ENCODE results near the gene KCNH2.
A peak's percentile ranks its signal among the peaks of the same experiment; 100 is the strongest.

The KCNH2 gene

GRCh38 chr7:150986556-150986955 is 8.4 kb upstream of the KCNH2 start:
- DNase-seq (ENCODE audit: low spot score in 2 of 2) (no peak), ATAC-seq (replicated peaks; ENCODE audit: extremely low read depth, poor library complexity, severe bottlenecking) (no peak)
- Mint-ChIP-seq H3K4me3 (no peak overlapping the region), H3K27me3 (peaks cover 54% of the 10 kb centered on the region), H3K9me3 (peaks cover 12% of the 10 kb centered on the region), H3K36me3 (ENCODE audit: insufficient read depth) (no peaks in the 10 kb centered on the region), H3K4me1 (peaks cover 23% of the 10 kb centered on the region), H3K27ac (ENCODE audit: low read depth) (no peak overlapping the region)

GRCh38 chr7:150986099-150986512 is 8.0 kb upstream of the KCNH2 start:
- DNase-seq (ENCODE audit: low spot score in 2 of 2), result no peak
- no peak overlapping the region for H3K4me3 Mint-ChIP-seq
- peaks cover 12% of the 10 kb centered on the region for H3K9me3 Mint-ChIP-seq
- H3K36me3 Mint-ChIP-seq (ENCODE audit: insufficient read depth), result no peaks in the 10 kb centered on the region
- H3K27ac Mint-ChIP-seq (ENCODE audit: low read depth), result no peak overlapping the region
- ATAC-seq (replicated peaks; ENCODE audit: extremely low read depth, poor library complexity, severe bottlenecking), result no peak
- H3K4me1 Mint-ChIP-seq, result peaks cover 23% of the 10 kb centered on the region
- H3K27me3 Mint-ChIP-seq, result peaks cover 58% of the 10 kb centered on the region

- DNase-seq (ENCODE audit: low spot score in 2 of 2) (no peak), ATAC-seq (replicated peaks; ENCODE audit: extremely low read depth, poor library complexity, severe bottlenecking) (no peak)
- Mint-ChIP-seq H3K36me3 (ENCODE audit: insufficient read depth) (no peaks in the 10 kb centered on the region), H3K27me3 (peaks cover 63% of the 10 kb centered on the region), H3K9me3 (no peaks in the 10 kb centered on the region), H3K27ac (ENCODE audit: low read depth) (no peak overlapping the region), H3K4me1 (peaks cover 21% of the 10 kb centered on the region), H3K4me3 (no peak overlapping the region)
Observed at GRCh38 chr7:150983893-150984368, 5.8 kb upstream of the KCNH2 start.

GRCh38 chr7:150982351-150982750 is 4.2 kb upstream of the KCNH2 start:
- Mint-ChIP-seq H3K4me1 (peaks cover 18% of the 10 kb centered on the region), H3K27me3 (peaks cover 63% of the 10 kb centered on the region), H3K4me3 (no peak overlapping the region), H3K36me3 (ENCODE audit: insufficient read depth) (peaks cover 2% of the 10 kb centered on the region), H3K9me3 (no peaks in the 10 kb centered on the region), H3K27ac (ENCODE audit: low read depth) (no peak overlapping the region)
- no peak for DNase-seq (ENCODE audit: low spot score in 2 of 2)
- no peak for ATAC-seq (replicated peaks; ENCODE audit: extremely low read depth, poor library complexity, severe bottlenecking)

GRCh38 chr7:150981644-150982043 is 3.5 kb upstream of the KCNH2 start:
- peaks cover 5% of the 10 kb centered on the region for H3K36me3 Mint-ChIP-seq (ENCODE audit: insufficient read depth)
- no peak overlapping the region for H3K4me3 Mint-ChIP-seq
- ATAC-seq (replicated peaks; ENCODE audit: extremely low read depth, poor library complexity, severe bottlenecking) (no peak), DNase-seq (ENCODE audit: low spot score in 2 of 2) (no peak)
- peaks cover 26% of the 10 kb centered on the region for H3K4me1 Mint-ChIP-seq
- H3K27ac Mint-ChIP-seq (ENCODE audit: low read depth), result no peak overlapping the region
- H3K27me3 Mint-ChIP-seq, result peaks cover 71% of the 10 kb centered on the region
- no peaks in the 10 kb centered on the region for H3K9me3 Mint-ChIP-seq

GRCh38 chr7:150980663-150981062 is 2.5 kb upstream of the KCNH2 start:
- DNase-seq (ENCODE audit: low spot score in 2 of 2), result no peak
- Mint-ChIP-seq H3K4me1 (peaks cover 21% of the 10 kb centered on the region), H3K27ac (ENCODE audit: low read depth) (no peak overlapping the region), H3K4me3 (no peak overlapping the region), H3K27me3 (peaks cover 70% of the 10 kb centered on the region), H3K9me3 (no peaks in the 10 kb centered on the region), H3K36me3 (ENCODE audit: insufficient read depth) (peaks cover 5% of the 10 kb centered on the region)
- no peak for ATAC-seq (replicated peaks; ENCODE audit: extremely low read depth, poor library complexity, severe bottlenecking)

GRCh38 chr7:150979713-150980390 is 1.7 kb upstream of the KCNH2 start:
- DNase-seq (ENCODE audit: low spot score in 2 of 2), result no peak
- no peak for ATAC-seq (replicated peaks; ENCODE audit: extremely low read depth, poor library complexity, severe bottlenecking)
- Mint-ChIP-seq H3K4me1 (peaks cover 24% of the 10 kb centered on the region), H3K4me3 (peak overlapping the region; percentile 31), H3K27ac (ENCODE audit: low read depth) (no peak overlapping the region), H3K27me3 (peaks cover 67% of the 10 kb centered on the region), H3K9me3 (no peaks in the 10 kb centered on the region), H3K36me3 (ENCODE audit: insufficient read depth) (peaks cover 5% of the 10 kb centered on the region)

GRCh38 chr7:150977382-150978125 is 567 bp downstream of the KCNH2 start:
- H3K9me3 Mint-ChIP-seq, result no peaks in the 10 kb centered on the region

GRCh38 chr7:150976529-150977381 is 1.4 kb downstream of the KCNH2 start:
- H3K9me3 Mint-ChIP-seq, result no peaks in the 10 kb centered on the region
- peaks cover 33% of the 10 kb centered on the region for H3K4me1 Mint-ChIP-seq
- DNase-seq (ENCODE audit: low spot score in 2 of 2), result no peak
- ATAC-seq (replicated peaks; ENCODE audit: extremely low read depth, poor library complexity, severe bottlenecking), result no peak
- peak overlapping the region; percentile 82 for H3K4me3 Mint-ChIP-seq
- peak overlapping the region; percentile 77 for H3K27ac Mint-ChIP-seq (ENCODE audit: low read depth)
- peaks cover 7% of the 10 kb centered on the region for H3K36me3 Mint-ChIP-seq (ENCODE audit: insufficient read depth)
- peaks cover 53% of the 10 kb centered on the region for H3K27me3 Mint-ChIP-seq

More at GRCh38 chr7:150977382-150978125, 567 bp downstream of the KCNH2 start:
- peaks cover 56% of the 10 kb centered on the region for H3K27me3 Mint-ChIP-seq
- H3K36me3 Mint-ChIP-seq (ENCODE audit: insufficient read depth), result peaks cover 7% of the 10 kb centered on the region
- no peak overlapping the region for H3K27ac Mint-ChIP-seq (ENCODE audit: low read depth)
- peaks cover 33% of the 10 kb centered on the region for H3K4me1 Mint-ChIP-seq
- H3K4me3 Mint-ChIP-seq, result peak overlapping the region; percentile 82
- ATAC-seq (replicated peaks; ENCODE audit: extremely low read depth, poor library complexity, severe bottlenecking), result no peak
- no peak for DNase-seq (ENCODE audit: low spot score in 2 of 2)

GRCh38 chr7:150975536-150976319 is 2.4 kb downstream of the KCNH2 start:
- H3K27ac Mint-ChIP-seq (ENCODE audit: low read depth), result peak overlapping the region; percentile 62
- no peak for ATAC-seq (replicated peaks; ENCODE audit: extremely low read depth, poor library complexity, severe bottlenecking)
- no peaks in the 10 kb centered on the region for H3K9me3 Mint-ChIP-seq
- no peak for DNase-seq (ENCODE audit: low spot score in 2 of 2)
- peak overlapping the region; percentile 82 for H3K4me3 Mint-ChIP-seq
- H3K4me1 Mint-ChIP-seq, result peaks cover 33% of the 10 kb centered on the region
- peaks cover 7% of the 10 kb centered on the region for H3K36me3 Mint-ChIP-seq (ENCODE audit: insufficient read depth)
- H3K27me3 Mint-ChIP-seq, result peaks cover 43% of the 10 kb centered on the region

GRCh38 chr7:150974468-150975391 is 3.4 kb downstream of the KCNH2 start:
- Mint-ChIP-seq H3K9me3 (no peaks in the 10 kb centered on the region), H3K36me3 (ENCODE audit: insufficient read depth) (peaks cover 7% of the 10 kb centered on the region), H3K27me3 (peaks cover 33% of the 10 kb centered on the region), H3K27ac (ENCODE audit: low read depth) (peak overlapping the region; percentile 62), H3K4me1 (peaks cover 33% of the 10 kb centered on the region), H3K4me3 (peak overlapping the region; percentile 82)
- peak; percentile 78 for ATAC-seq (replicated peaks; ENCODE audit: extremely low read depth, poor library complexity, severe bottlenecking)
- peak; percentile 55 to 65 for DNase-seq (ENCODE audit: low spot score in 2 of 2)
